ENCODE measurements around the gene DGKA.

DNA sequence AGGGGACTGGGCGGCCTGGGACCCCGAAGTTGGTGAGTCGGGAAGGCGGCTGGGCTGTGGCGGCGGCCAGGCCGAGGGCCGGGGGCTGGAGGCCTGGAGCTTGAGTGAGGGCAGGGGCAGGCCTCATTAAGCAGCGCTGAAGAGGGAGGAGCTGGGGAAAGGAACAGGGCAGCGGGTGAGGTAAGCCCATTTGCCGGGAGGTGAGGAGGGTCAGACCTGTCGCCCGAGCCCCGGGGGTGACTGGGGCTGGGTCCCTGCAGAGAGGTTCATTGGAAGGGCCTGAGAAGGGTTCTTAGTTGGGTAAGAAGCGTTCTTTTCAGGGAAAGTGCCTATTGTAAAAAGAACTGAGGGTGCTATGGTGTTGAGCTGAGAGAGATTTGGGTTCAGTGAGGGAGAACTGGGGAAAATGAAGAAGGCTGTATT is 43.4 kb downstream of the DGKA start:
- TF ChIP-seq, protein P1, sequence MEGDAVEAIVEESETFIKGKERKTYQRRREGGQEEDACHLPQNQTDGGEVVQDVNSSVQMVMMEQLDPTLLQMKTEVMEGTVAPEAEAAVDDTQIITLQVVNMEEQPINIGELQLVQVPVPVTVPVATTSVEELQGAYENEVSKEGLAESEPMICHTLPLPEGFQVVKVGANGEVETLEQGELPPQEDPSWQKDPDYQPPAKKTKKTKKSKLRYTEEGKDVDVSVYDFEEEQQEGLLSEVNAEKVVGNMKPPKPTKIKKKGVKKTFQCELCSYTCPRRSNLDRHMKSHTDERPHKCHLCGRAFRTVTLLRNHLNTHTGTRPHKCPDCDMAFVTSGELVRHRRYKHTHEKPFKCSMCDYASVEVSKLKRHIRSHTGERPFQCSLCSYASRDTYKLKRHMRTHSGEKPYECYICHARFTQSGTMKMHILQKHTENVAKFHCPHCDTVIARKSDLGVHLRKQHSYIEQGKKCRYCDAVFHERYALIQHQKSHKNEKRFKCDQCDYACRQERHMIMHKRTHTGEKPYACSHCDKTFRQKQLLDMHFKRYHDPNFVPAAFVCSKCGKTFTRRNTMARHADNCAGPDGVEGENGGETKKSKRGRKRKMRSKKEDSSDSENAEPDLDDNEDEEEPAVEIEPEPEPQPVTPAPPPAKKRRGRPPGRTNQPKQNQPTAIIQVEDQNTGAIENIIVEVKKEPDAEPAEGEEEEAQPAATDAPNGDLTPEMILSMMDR (IDR thresholded peaks at IDR 0.05), result no peak
- no peak for TF ChIP-seq POLR2AphosphoS5 (IDR thresholded peaks at IDR 0.05)

All from prostate gland (tissue), 2 donors.